Stomach (tissue), 9 donors: Measurements from ENCODE around the gene SYNCRIP. TPM values are rescaled to one million over a fixed set of nuclear protein-coding genes. Genes with fewer than 3 reads are reported as not detected.

Experiments used
- DNase-seq, 2 donors: peaks; one replicate each; pipeline versions ENCODE4 v3.0.0 to v3.0.0-alpha.2; 2013 to 2019
- H3K27ac ChIP-seq, 5 donors: fragments of 200-600 bp in 4 of 5; sonication (generic) in 4 of 5; one replicate each; pipeline ENCODE4 v1.5.1; 2013 to 2019; ENCODE audit warnings: mild to moderate bottlenecking in 1 of 5, moderate library complexity in 1 of 5
- H3K27me3 ChIP-seq, 3 donors: fragments of 200-600 bp; sonication (generic); one replicate each; pipeline ENCODE4 v1.5.1; 2017 to 2019; ENCODE audit warnings: mixed run types in 1 of 3
- H3K36me3 ChIP-seq, 4 donors: fragments of 200-600 bp; sonication (generic); 1 replicate in 3 of 4; 2 replicates in 1 of 4; pipeline ENCODE4 v1.5.1; 2016 to 2019
- H3K4me1 ChIP-seq, 4 donors: fragments of 200-600 bp; sonication (generic); one replicate each; pipeline ENCODE4 v1.5.1; 2016 to 2019
- H3K4me3 ChIP-seq, 4 donors: fragments of 200-600 bp; sonication (generic) in 3 of 4; one replicate each; pipeline ENCODE4 v1.5.1; 2016 to 2019; ENCODE audit warnings: mild to moderate bottlenecking in 1 of 4
- H3K9me3 ChIP-seq, 4 donors: fragments of 200-600 bp; sonication (generic); one replicate each; pipeline ENCODE4 v1.5.1; 2016 to 2019
- CTCF ChIP-seq, 7 experiments: fragments of 450-650 bp in 4 of 7; fragments of 200-600 bp in 3 of 7; sonication (generic) in 3 of 7; IDR thresholded peaks; one replicate each; pipeline ENCODE4 v1.5.1; 2016 to 2019; ENCODE audit warnings: antibody characterized with exemption in 7 of 7, control low read depth in 2 of 7, mild to moderate bottlenecking in 1 of 7
- EP300 ChIP-seq: sonication (generic); formaldehyde crosslinking; IDR thresholded peaks from one replicate; pipeline ENCODE4 v1.6.1; 2017; ENCODE audit warnings: antibody characterized with exemption
- POLR2A ChIP-seq, 4 donors: fragments of 450-650 bp; IDR thresholded peaks; one replicate each; pipeline ENCODE4 v1.6.1; 2016; ENCODE audit warnings: antibody characterized with exemption in 4 of 4, control low read depth in 2 of 4, mild to moderate bottlenecking in 1 of 4, moderate library complexity in 1 of 4
- POLR2AphosphoS5 ChIP-seq, 3 donors: sonication (generic); formaldehyde crosslinking; IDR thresholded peaks; one replicate each; pipeline ENCODE4 v1.6.1; 2016; ENCODE audit warnings: antibody characterized with exemption in 3 of 3
- WGBS, 5 donors: extraction: QIAGEN DNeasy Blood & Tissue Kit in 3 of 5; methylation state at CpG; one replicate each; pipeline versions ENCODE4 v1.1.5 to v1.1.7; 2013 to 2018; 5-methylcytosine and 5-hydroxymethylcytosine counted together
- intact Hi-C: fragments of 100-400 bp; cut with DNase I; formaldehyde crosslinking; loops from one replicate; pipeline ENCODE4 v1.15.1; 2023; ENCODE audit warnings: low total_unique reads
- polyA plus RNA-seq, 3 donors: library from polyadenylated mRNA; stranded (reverse); fragments of 200-250 nt; gene quantifications; one replicate each; pipeline ENCODE4 v1.2.3, GENCODE V29; 2013
- total RNA-seq, 5 donors: library from RNA; depleted of rRNA; stranded (reverse); fragments of >200 nt; gene quantifications; one replicate each; pipeline versions ENCODE4 v1.1.0 to v1.2.3, GENCODE V29; 2014 to 2016
- donor health status: healthy with polysubstance abuse.
- donor health status: Bipolar disorder and iron deficiency.
- donor health status: healthy.

Gene SYNCRIP
- total and polyA plus RNA-seq, 8 donors, result 26.0 to 180 (median 39.3) TPM

GRCh38 chr6:85678602-85679444 lies 36.1 kb upstream of the SYNCRIP start:
- DNase-seq, result peak; percentile 99
- no peaks in the 10 kb centered on the region for H3K9me3 ChIP-seq
- peaks cover 0 to 8% (median 2%) of the 10 kb centered on the region in 4 donors for H3K36me3 ChIP-seq
- H3K4me3 ChIP-seq, result peak overlapping the region; percentile 69 to 85 (median 76)
- peak in 2 of 4 donors; percentile 98 for TF ChIP-seq POLR2A (IDR thresholded peaks at IDR 0.05)
- TF ChIP-seq EP300, result no peak
- TF ChIP-seq CTCF (IDR thresholded peaks at IDR 0.05), result no peak
- TF ChIP-seq POLR2AphosphoS5 (IDR thresholded peaks at IDR 0.05), result peak; percentile 100
- 0% methylated on average over 14 to 82 of the region's 82 CpGs for WGBS, 5 donors
- peak overlapping the region; percentile 86 to 96 (median 92) for H3K27ac ChIP-seq
- intact Hi-C loops, result no loop called here
- H3K4me1 ChIP-seq, result peaks cover 18 to 46% (median 34%) of the 10 kb centered on the region in 4 donors
- H3K27me3 ChIP-seq, result no peaks in the 10 kb centered on the region

GRCh38 chr6:85678026-85678601 lies 35.4 kb upstream of the SYNCRIP start:
- intact Hi-C loops, result no loop called here
- no peak for DNase-seq
- peaks cover 18 to 53% (median 36%) of the 10 kb centered on the region in 4 donors for H3K4me1 ChIP-seq

GRCh38 chr6:85677234-85677956 lies 34.7 kb upstream of the SYNCRIP start:
- H3K4me3 ChIP-seq, result peak overlapping the region; percentile 69 to 85 (median 76)
- WGBS, 5 donors, result 0 to 1% (median 0%) methylated on average over 12 of the region's 12 CpGs
- TF ChIP-seq POLR2AphosphoS5 (IDR thresholded peaks at IDR 0.05) (no peak), CTCF (IDR thresholded peaks at IDR 0.05) (no peak), EP300 (no peak), POLR2A (IDR thresholded peaks at IDR 0.05) (no peak)
- H3K4me1 ChIP-seq, result peaks cover 18 to 55% (median 36%) of the 10 kb centered on the region in 4 donors
- intact Hi-C loops, result no loop called here
- H3K9me3 ChIP-seq, result no peaks in the 10 kb centered on the region
- H3K27ac ChIP-seq, result peak overlapping the region in 4 of 5 donors; percentile 86 to 96 (median 90)
- peaks cover 0 to 12% (median 2%) of the 10 kb centered on the region in 4 donors for H3K36me3 ChIP-seq
- H3K27me3 ChIP-seq, result no peaks in the 10 kb centered on the region
- DNase-seq, result peak in 1 of 2 donors; percentile 56

More at GRCh38 chr6:85678026-85678601, 35.4 kb upstream of the SYNCRIP start:
- Histone ChIP-seq H3K9me3 (no peaks in the 10 kb centered on the region), H3K4me3 (peak overlapping the region; percentile 69 to 85 (median 76)), H3K27ac (peak overlapping the region; percentile 86 to 96 (median 92)), H3K36me3 (peaks cover 0 to 8% (median 2%) of the 10 kb centered on the region in 4 donors), H3K27me3 (no peaks in the 10 kb centered on the region)
- no peak for TF ChIP-seq POLR2AphosphoS5 (IDR thresholded peaks at IDR 0.05)
- TF ChIP-seq POLR2A (IDR thresholded peaks at IDR 0.05), result no peak
- no peak for TF ChIP-seq EP300
- no peak for TF ChIP-seq CTCF (IDR thresholded peaks at IDR 0.05)
- 0 to 1% (median 1%) methylated on average over 34 of the region's 34 CpGs for WGBS, 5 donors
